HCT116 (cell line): ENCODE results near the gene CDKL4.
"Not testable (repeated sequence)": the region's sequence is repeated elsewhere in the genome, so short reads cannot be mapped to it uniquely, and the experiment has no call there.

ENCODE experiments used
- CBX3 ChIP-seq: IDR thresholded peaks from 2 replicates; pipeline ENCODE4 v1.6.1; 2012; ENCODE audit warnings: low read depth
- CEBPB ChIP-seq: IDR thresholded peaks from 2 replicates; pipeline ENCODE4 v1.6.1; 2012; ENCODE audit warnings: low read depth
- CTCF ChIP-seq, 3 experiments: fragments of 200-600 bp in 1 of 3; sonication (generic) in 1 of 3; IDR thresholded peaks in 2 of 3; conservative IDR thresholded peaks in 1 of 3; 2 replicates each; pipeline ENCODE4 v1.5.1; 2012 to 2017; ENCODE audit warnings: low read depth in 2 of 3, low read length in 2 of 3, antibody characterized with exemption in 1 of 3, borderline replicate concordance in 1 of 3, control low read depth in 1 of 3, mild to moderate bottlenecking in 1 of 3, mixed read lengths in 1 of 3, mixed run types in 1 of 3, moderate library complexity in 1 of 3; ENCODE audit not compliant: insufficient read depth in 1 of 3
- EZH2 ChIP-seq: fragments of 200-600 bp; sonication (generic); IDR thresholded peaks from 2 replicates; pipeline ENCODE4 v1.6.1; 2017; ENCODE audit warnings: antibody characterized with exemption, mixed run types
- EZH2phosphoT487 ChIP-seq: fragments of 200-600 bp; IDR thresholded peaks from 2 replicates; pipeline ENCODE4 v1.6.1; 2018; ENCODE audit warnings: antibody characterized with exemption, borderline replicate concordance
- FOSL1 ChIP-seq: IDR thresholded peaks from 2 replicates; pipeline ENCODE4 v1.6.1; 2012; ENCODE audit warnings: low read depth
- MAX ChIP-seq: IDR thresholded peaks from 2 replicates; pipeline ENCODE4 v1.6.1; 2012
- POLR2A ChIP-seq: IDR thresholded peaks from 2 replicates; pipeline ENCODE4 v1.7.0; 2011; ENCODE audit warnings: borderline replicate concordance; ENCODE audit not compliant: insufficient read depth, insufficient read length; ENCODE audit errors: extremely low read depth
- SIN3A ChIP-seq: IDR thresholded peaks from 2 replicates; pipeline ENCODE4 v1.6.1; 2012; ENCODE audit warnings: low read depth
- TCF7L2 ChIP-seq: IDR thresholded peaks from 2 replicates; pipeline ENCODE4 v1.7.0; 2011; ENCODE audit warnings: borderline replicate concordance, inconsistent platforms; ENCODE audit not compliant: insufficient read depth, insufficient read length; ENCODE audit errors: extremely low read depth
- YY1 ChIP-seq: IDR thresholded peaks from 2 replicates; pipeline ENCODE4 v1.6.1; 2011; ENCODE audit warnings: low read length, low read depth, moderate library complexity, mild to moderate bottlenecking; ENCODE audit not compliant: insufficient replicate concordance; ENCODE audit errors: extremely low read depth
- ZNF274 ChIP-seq: fragments of 200-500 bp; sonication (Bioruptor generic); IDR thresholded peaks from 2 replicates; pipeline ENCODE4 v1.6.1; 2014; ENCODE audit warnings: mild to moderate bottlenecking, low read depth, low read length, inconsistent platforms
- TF ChIP-seq, protein P1 (sequence below): IDR thresholded peaks from 2 replicates; pipeline ENCODE4 v1.6.1; 2011; ENCODE audit warnings: mild to moderate bottlenecking, low read length, moderate library complexity; ENCODE audit not compliant: insufficient replicate concordance; ENCODE audit errors: extremely low read depth

GRCh38 chr2:39155573-39155972, 88.2 kb downstream of the CDKL4 start:
- TF ChIP-seq POLR2A; CTCF (IDR thresholded peaks at IDR 0.05 in 2 of 3, conservative IDR thresholded peaks at IDR 0.05 in 1 of 3; ENCODE audit: borderline replicate concordance in 1 of 3, insufficient read depth in 1 of 3, low read depth in 2 of 3, low read length in 2 of 3); EZH2; ZNF274; CBX3; CEBPB; YY1; SIN3A; FOSL1; MAX; TCF7L2; EZH2phosphoT487: not testable (repeated sequence)
- TF ChIP-seq, protein P1, sequence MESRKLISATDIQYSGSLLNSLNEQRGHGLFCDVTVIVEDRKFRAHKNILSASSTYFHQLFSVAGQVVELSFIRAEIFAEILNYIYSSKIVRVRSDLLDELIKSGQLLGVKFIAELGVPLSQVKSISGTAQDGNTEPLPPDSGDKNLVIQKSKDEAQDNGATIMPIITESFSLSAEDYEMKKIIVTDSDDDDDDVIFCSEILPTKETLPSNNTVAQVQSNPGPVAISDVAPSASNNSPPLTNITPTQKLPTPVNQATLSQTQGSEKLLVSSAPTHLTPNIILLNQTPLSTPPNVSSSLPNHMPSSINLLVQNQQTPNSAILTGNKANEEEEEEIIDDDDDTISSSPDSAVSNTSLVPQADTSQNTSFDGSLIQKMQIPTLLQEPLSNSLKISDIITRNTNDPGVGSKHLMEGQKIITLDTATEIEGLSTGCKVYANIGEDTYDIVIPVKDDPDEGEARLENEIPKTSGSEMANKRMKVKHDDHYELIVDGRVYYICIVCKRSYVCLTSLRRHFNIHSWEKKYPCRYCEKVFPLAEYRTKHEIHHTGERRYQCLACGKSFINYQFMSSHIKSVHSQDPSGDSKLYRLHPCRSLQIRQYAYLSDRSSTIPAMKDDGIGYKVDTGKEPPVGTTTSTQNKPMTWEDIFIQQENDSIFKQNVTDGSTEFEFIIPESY, result not testable (repeated sequence)
